Head of caudate nucleus (tissue), 42 donors: ENCODE data around the gene SNRPA.
"Not testable (repeated sequence)": the region's sequence is repeated elsewhere in the genome, so short reads cannot be mapped to it uniquely, and the experiment has no call there.

Experiments
- DNase-seq, 42 donors: peaks; one replicate each; pipeline versions ENCODE4 v3.0.0 to v3.0.0-alpha.2; 2020 to 2021; ENCODE audit warnings: mixed read lengths in 7 of 42
- intact Hi-C: fragments of 100-400 bp; cut with DNase I; formaldehyde crosslinking; loops from one replicate; pipeline ENCODE4 v1.15.0; 2022

Gene SNRPA

DNA sequence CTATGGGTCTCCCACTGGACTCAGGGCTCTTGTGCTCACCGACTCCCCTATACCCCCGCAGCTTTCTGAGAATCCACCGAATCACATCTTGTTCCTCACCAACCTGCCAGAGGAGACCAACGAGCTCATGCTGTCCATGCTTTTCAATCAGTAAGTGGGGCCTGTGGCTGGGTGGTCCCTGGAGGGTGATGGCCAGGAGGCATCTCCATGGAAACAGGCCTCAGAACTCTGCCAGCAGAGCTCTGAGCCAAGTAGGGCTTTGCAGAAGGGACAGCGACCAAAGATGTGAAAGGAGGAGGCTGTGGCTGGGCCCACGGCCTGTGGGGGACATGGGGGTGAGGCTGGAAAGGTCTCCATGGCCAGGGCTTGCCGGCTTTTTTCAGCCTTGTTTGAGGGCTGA, 12.5 kb downstream of the SNRPA start:
- intact Hi-C loops, result no loop called here
- peak in 1 of 42 donors; percentile 9 for DNase-seq

GRCh38 chr19:40763963-40764362, 13.0 kb downstream of the SNRPA start:
- intact Hi-C loops, result no loop called here
- DNase-seq, result no peak

- DNase-seq, intact Hi-C loops: not testable (repeated sequence)
Observed at GRCh38 chr19:40766385-40766784, 15.4 kb downstream of the SNRPA start.

GRCh38 chr19:40768869-40769268, 17.9 kb downstream of the SNRPA start:
- intact Hi-C loops, result no loop called here
- no peak for DNase-seq

- intact Hi-C loops, result not testable (repeated sequence)
Observed at GRCh38 chr19:40771101-40771862, 20.3 kb downstream of the SNRPA start.

DNA sequence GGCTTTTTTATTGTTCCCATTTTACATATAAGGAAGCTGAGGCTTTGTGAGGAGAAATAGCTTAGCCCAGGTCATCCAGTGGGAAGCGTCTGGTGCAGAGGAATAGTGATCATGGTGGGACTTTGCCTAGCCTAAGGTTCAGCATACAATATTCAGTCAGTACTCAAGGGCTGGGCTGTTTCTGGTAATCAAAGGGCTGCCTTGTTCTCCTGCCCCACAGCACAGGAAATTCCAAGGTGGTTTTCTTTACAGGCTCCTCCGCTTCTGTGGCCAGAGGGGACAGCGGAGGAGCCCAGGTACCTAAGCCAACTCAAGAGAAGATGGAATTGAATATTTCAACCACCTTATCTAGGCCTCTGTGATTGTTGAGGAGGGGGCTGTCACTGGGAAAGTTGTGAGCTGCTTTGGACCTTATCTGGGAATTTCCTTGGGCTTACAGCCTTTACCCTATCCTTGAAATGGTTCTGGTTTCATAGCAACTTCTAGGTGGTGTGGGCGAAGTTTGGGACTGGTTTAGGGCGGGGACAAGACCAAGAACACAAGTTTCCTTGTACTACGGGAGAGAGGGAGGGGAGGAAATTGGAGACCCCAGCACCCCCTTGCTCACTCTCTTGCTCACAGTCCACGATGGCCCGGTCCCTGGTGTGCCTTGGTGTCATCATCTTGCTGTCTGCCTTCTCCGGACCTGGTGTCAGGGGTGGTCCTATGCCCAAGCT, 24.1 kb downstream of the SNRPA start, which contains the start of gene MIA:
Gene MIA, plus strand, starts transcription at position 606 of the 716 bp plus-strand sequence. Its CDS starts 22 bp downstream, at position 628.
- intact Hi-C loops, result no loop called here
- no peak for DNase-seq

More at GRCh38 chr19:40771101-40771862, 20.3 kb downstream of the SNRPA start:
- not testable (repeated sequence) for DNase-seq

- intact Hi-C loops, result no loop called here
- no peak for DNase-seq
Observed at GRCh38 chr19:40775632-40776022, 24.6 kb downstream of the SNRPA start.

GRCh38 chr19:40776364-40776763, 25.4 kb downstream of the SNRPA start:
- intact Hi-C loops, result no loop called here

DNA sequence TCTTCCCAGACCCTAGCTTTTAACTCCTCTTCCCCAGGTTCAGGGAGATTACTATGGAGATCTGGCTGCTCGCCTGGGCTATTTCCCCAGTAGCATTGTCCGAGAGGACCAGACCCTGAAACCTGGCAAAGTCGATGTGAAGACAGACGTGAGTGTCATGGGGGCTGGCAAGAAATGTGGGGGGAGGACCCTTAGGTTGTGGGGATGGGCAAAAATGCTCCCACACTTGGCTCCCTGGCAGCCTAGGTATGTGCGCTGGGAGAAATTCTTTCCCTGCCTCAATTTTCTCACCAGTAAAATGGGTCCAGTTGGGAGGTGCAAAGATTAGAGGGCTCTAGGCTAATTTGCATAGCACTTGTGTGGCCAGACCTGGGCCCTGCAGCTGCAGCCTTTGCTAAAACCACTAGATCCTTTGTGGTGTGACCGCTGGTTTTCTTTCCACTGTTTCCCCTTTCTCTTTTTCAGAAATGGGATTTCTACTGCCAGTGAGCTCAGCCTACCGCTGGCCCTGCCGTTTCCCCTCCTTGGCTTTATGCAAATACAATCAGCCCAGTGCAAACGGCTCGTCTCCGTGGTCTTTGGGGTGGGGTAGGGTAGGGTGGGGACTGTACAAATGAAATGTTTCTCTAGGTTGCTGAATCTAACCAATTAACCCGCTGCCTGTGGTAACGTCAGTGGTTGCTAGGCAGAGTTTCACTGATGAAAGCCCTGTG, 26.1 kb downstream of the SNRPA start:
- peak; percentile 53 to 98 (median 92) for DNase-seq
- intact Hi-C loops, result no loop called here

More at GRCh38 chr19:40776364-40776763, 25.4 kb downstream of the SNRPA start:
- no peak for DNase-seq

- intact Hi-C loops, result no loop called here
- DNase-seq, result no peak
Observed at GRCh38 chr19:40777645-40777936, 26.6 kb downstream of the SNRPA start.

- DNase-seq, result peak; percentile 99 to 100 (median 100)
- intact Hi-C loops, result loop anchor here (1.0 kb wide), 1 partner anchor 20 kb away; no protein-coding TSS in a partner anchor
Observed at GRCh38 chr19:40777937-40778705, 27.1 kb downstream of the SNRPA start, which contains the start of gene RAB4B. TSS of gene RAB4B (plus strand) at chr19:40778247. CDS start at chr19:40778376, 129 bp downstream.

DNA sequence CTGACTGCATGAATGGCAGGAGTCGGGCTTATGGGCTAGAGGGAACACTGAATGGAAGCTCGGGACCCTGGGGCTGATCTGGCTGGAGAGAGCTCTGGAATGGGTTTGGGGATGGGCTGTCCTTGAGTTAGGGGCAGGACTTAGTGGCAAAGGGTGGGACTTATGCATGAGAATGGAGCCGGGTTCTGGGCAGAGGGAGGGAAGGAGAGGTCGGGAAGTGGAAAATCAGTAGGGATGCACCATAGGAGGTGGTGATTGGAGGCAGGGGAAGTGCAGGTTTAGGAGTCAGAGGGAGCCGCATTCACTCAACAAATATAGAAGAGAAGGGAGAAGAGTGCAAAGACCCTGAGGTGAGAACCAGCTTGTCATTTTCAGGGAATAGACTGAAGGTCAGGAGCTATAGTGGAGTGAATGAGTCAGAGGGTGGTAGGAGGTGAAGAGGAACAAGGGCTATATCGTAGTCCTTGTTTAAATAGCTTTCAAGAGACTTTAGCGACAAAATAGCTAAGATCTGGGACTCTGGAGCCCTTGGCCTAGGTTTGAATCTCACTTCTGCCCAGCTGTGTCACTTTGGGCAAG, 27.8 kb downstream of the SNRPA start:
- intact Hi-C loops, result loop anchor here (1.0 kb wide), 1 partner anchor 20 kb away; no protein-coding TSS in a partner anchor

GRCh38 chr19:40780582-40780981, 29.6 kb downstream of the SNRPA start:
- DNase-seq, result no peak
- intact Hi-C loops, result no loop called here

More for the DNA sequence above, 27.8 kb downstream of the SNRPA start:
- no peak for DNase-seq

GRCh38 chr19:40781140-40781539, 30.1 kb downstream of the SNRPA start:
- intact Hi-C loops, result no loop called here
- no peak for DNase-seq

- intact Hi-C loops, result no loop called here
- DNase-seq, result no peak
Observed at GRCh38 chr19:40783711-40784110, 32.7 kb downstream of the SNRPA start.

- DNase-seq, intact Hi-C loops: not testable (repeated sequence)
Observed at GRCh38 chr19:40784146-40784545, 33.1 kb downstream of the SNRPA start.

- DNase-seq, result no peak
Observed at GRCh38 chr19:40785526-40785925, 34.5 kb downstream of the SNRPA start.

More at GRCh38 chr19:40785526-40785925, 34.5 kb downstream of the SNRPA start:
- intact Hi-C loops, result no loop called here
